A673 (cell line): Measurements from ENCODE around the gene LTBP2. TPM values are rescaled to one million over a fixed set of nuclear protein-coding genes. Genes with fewer than 3 reads are reported as not detected.

Source experiments
- BruUV-seq: library from RNA; stranded (reverse); fragments of 400-500 nt; replicated peaks from 2 replicates; lab custom pipeline; 2021; lab: Mats Ljungman, UMichigan
- CTCF ChIA-PET: fragments of 300-600 bp; sonication (Branson Sonifier 250); formaldehyde crosslinking; loops from one replicate; lab custom pipeline; 2022; ENCODE audit warnings: antibody characterized with exemption; lab: Charles Lee
- POLR2A ChIA-PET: fragments of 300-600 bp; sonication (Branson Sonifier 250); formaldehyde crosslinking; loops from one replicate; lab custom pipeline; 2022; ENCODE audit warnings: antibody characterized with exemption; ENCODE audit not compliant: low non-redundant PET; lab: Charles Lee
- DNase-seq: peaks from one replicate; pipeline ENCODE4 v3.0.0-alpha.2; 2015; ENCODE audit warnings: low spot score
- H3K27ac ChIP-seq: fragments of 200-600 bp; sonication (generic); 2 replicates; pipeline ENCODE4 v1.5.1; 2016; ENCODE audit warnings: mixed run types, low read depth, mild to moderate bottlenecking, mixed read lengths, antibody characterized with exemption, low read length; ENCODE audit not compliant: poor library complexity, severe bottlenecking
- H3K27me3 ChIP-seq: fragments of 200-600 bp; sonication (generic); replicated peaks from 2 replicates; pipeline ENCODE4 v1.6.1; 2017; ENCODE audit warnings: mixed run types, low read depth, mild to moderate bottlenecking, mixed read lengths, antibody characterized with exemption, low read length; ENCODE audit not compliant: insufficient read depth, poor library complexity
- H3K36me3 ChIP-seq: fragments of 200-600 bp; sonication (generic); 2 replicates; pipeline ENCODE4 v1.6.1; 2016; ENCODE audit warnings: mixed run types, mild to moderate bottlenecking, mixed read lengths, antibody characterized with exemption, low read length; ENCODE audit not compliant: insufficient read depth, poor library complexity, severe bottlenecking
- H3K4me1 ChIP-seq: fragments of 200-600 bp; sonication (generic); 2 replicates; pipeline ENCODE4 v1.6.1; 2017; ENCODE audit warnings: mixed run types, mild to moderate bottlenecking, mixed read lengths, antibody characterized with exemption, low read length; ENCODE audit not compliant: insufficient read depth, poor library complexity, severe bottlenecking
- H3K4me3 ChIP-seq: fragments of 200-600 bp; sonication (generic); 2 replicates; pipeline ENCODE4 v1.5.1; 2016; ENCODE audit warnings: low read depth, mixed run types, mild to moderate bottlenecking, mixed read lengths, low read length; ENCODE audit not compliant: poor library complexity, severe bottlenecking
- H3K9me3 ChIP-seq: fragments of 200-600 bp; sonication (generic); 2 replicates; pipeline ENCODE4 v1.6.1; 2016; ENCODE audit warnings: mixed run types, low read depth, mild to moderate bottlenecking, mixed read lengths, antibody characterized with exemption, low read length; ENCODE audit not compliant: poor library complexity, severe bottlenecking
- CTCF ChIP-seq: fragments of 300-800, 200-600 bp; sonication (generic); conservative IDR thresholded peaks from 2 replicates; pipeline ENCODE4 v1.5.1; 2017; ENCODE audit warnings: low read depth, mild to moderate bottlenecking, antibody characterized with exemption, low read length, moderate library complexity, mixed read lengths
- EZH2 ChIP-seq: fragments of 200-600 bp; sonication (generic); IDR thresholded peaks from 2 replicates; pipeline ENCODE4 v1.6.1; 2017; ENCODE audit warnings: borderline replicate concordance, low read depth, mild to moderate bottlenecking, mixed read lengths, antibody characterized with exemption, low read length; ENCODE audit not compliant: poor library complexity, severe bottlenecking
- intact Hi-C: fragments of 100-400 bp; cut with micrococcal nuclease; formaldehyde crosslinking; loops from one replicate; pipeline ENCODE4 v1.10.0; 2022; ENCODE audit not compliant: unreplicated experiment
- total RNA-seq: library from RNA; stranded (reverse); gene quantifications from 2 replicates; pipeline ENCODE4 v1.2.3, GENCODE V29; 2021

Gene LTBP2
- total RNA-seq, 1 experiment from 2014 or later, result 0.26 TPM

- CTCF ChIA-PET, result no interaction called here
- no TSS peak for BruUV-seq
- H3K27me3 ChIP-seq, result no peaks in the 10 kb centered on the region
- H3K36me3 ChIP-seq, result no peaks in the 10 kb centered on the region
- POLR2A ChIA-PET, result no interaction called here
- intact Hi-C loops, result no loop called here
- H3K9me3 ChIP-seq, result no peaks in the 10 kb centered on the region
- H3K4me1 ChIP-seq, result no peaks in the 10 kb centered on the region
- no peak overlapping the region for H3K4me3 ChIP-seq
- no peak overlapping the region for H3K27ac ChIP-seq
- TF ChIP-seq EZH2 (no peak), CTCF (no peak)
- no peak for DNase-seq
Measured at GRCh38 chr14:74627076-74627475, 15.0 kb upstream of the LTBP2 start.

GRCh38 chr14:74622257-74622656 lies 10.2 kb upstream of the LTBP2 start:
- no peak for TF ChIP-seq EZH2
- TF ChIP-seq CTCF, result no peak
- H3K36me3 ChIP-seq, result no peaks in the 10 kb centered on the region
- ChIA-PET CTCF (no interaction called here), POLR2A (no interaction called here)
- no TSS peak for BruUV-seq
- H3K27me3 ChIP-seq, result no peaks in the 10 kb centered on the region
- intact Hi-C loops, result no loop called here
- H3K27ac ChIP-seq, result no peak overlapping the region
- H3K4me3 ChIP-seq, result no peak overlapping the region
- H3K9me3 ChIP-seq, result no peaks in the 10 kb centered on the region
- peaks cover 12% of the 10 kb centered on the region for H3K4me1 ChIP-seq
- DNase-seq, result no peak

GRCh38 chr14:74621556-74621955 lies 9.5 kb upstream of the LTBP2 start:
- no peak for TF ChIP-seq CTCF
- Histone ChIP-seq H3K36me3 (no peaks in the 10 kb centered on the region), H3K4me3 (no peak overlapping the region), H3K4me1 (peaks cover 12% of the 10 kb centered on the region), H3K27ac (no peak overlapping the region), H3K9me3 (no peaks in the 10 kb centered on the region), H3K27me3 (no peaks in the 10 kb centered on the region)
- BruUV-seq, result no TSS peak
- intact Hi-C loops, result no loop called here
- POLR2A ChIA-PET, result no interaction called here
- CTCF ChIA-PET, result no interaction called here
- DNase-seq, result no peak
